Upper lobe of right lung (tissue), 1 donor: Measurements from ENCODE around the gene TBX4. TPM values are rescaled to one million over a fixed set of nuclear protein-coding genes. Genes with fewer than 3 reads are reported as not detected.

Experiments used
- ATAC-seq: fragments of 200-7000 bp; cut with Tn5 transposase; one replicate; pipeline ENCODE4 v1.9.1; 2020; ENCODE audit warnings: mild to moderate bottlenecking, moderate library complexity
- DNase-seq: peaks from one replicate; pipeline ENCODE4 v3.0.0-alpha.2; 2020
- H3K27ac ChIP-seq: fragments of 200-600 bp; one replicate; pipeline ENCODE4 v1.8.0; 2022
- H3K27me3 ChIP-seq: fragments of 200-600 bp; one replicate; pipeline ENCODE4 v1.8.0; 2022; ENCODE audit warnings: mild to moderate bottlenecking
- H3K36me3 ChIP-seq: fragments of 200-600 bp; one replicate; pipeline ENCODE4 v1.8.0; 2022
- H3K4me1 ChIP-seq: fragments of 200-600 bp; one replicate; pipeline ENCODE4 v1.8.0; 2022
- H3K4me3 ChIP-seq: fragments of 200-600 bp; one replicate; pipeline ENCODE4 v1.8.0; 2022; ENCODE audit warnings: mild to moderate bottlenecking
- H3K9me3 ChIP-seq: fragments of 200-600 bp; one replicate; pipeline ENCODE4 v1.8.0; 2022
- intact Hi-C: fragments of 100-400 bp; cut with DNase I; formaldehyde crosslinking; loops from one replicate; pipeline ENCODE4 v1.11.0; 2022
- total RNA-seq: library from RNA; stranded (reverse); fragmentation: NEBNext Ultra II Directional; extraction: Animal tissue kit (Norgen Biotek cat#: 25700); gene quantifications from one replicate; pipeline ENCODE4 v1.2.1, GENCODE V29; 2021
- TF ChIP-seq, protein P1 (sequence below): fragments of 200-600 bp; IDR thresholded peaks from one replicate; pipeline ENCODE4 v1.8.0; 2022; ENCODE audit warnings: antibody characterized with exemption
- donor health status: DM: no; HTN: yes; CAD: no; lungs with severe emphysema.

The TBX4 gene
- total RNA-seq, 1 donor from 2014 or later = 28.6 TPM

DNA sequence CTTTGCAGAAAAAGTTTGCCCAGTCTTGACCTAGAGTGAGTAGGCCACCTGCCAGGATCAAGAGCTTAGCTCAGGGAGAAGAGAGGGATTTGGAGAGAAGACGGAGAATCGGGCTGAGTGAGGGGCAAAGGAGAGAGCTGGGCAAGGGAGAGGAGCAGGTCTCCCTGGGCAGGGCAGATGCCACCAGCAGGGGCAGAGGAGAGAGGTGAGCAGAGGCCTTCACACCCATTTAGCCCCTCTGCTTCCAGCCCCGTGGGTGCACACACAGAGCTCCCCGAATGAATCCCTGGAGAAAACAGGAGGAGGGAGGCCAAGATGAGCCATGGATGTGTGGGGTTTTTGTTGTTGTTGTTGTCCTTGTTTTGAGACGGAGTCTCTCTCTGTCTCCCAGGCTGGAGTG, 29.2 kb downstream of the TBX4 start:
- Histone ChIP-seq H3K36me3 (no peaks in the 10 kb centered on the region), H3K9me3 (no peaks in the 10 kb centered on the region), H3K4me3 (no peak overlapping the region), H3K27ac (no peak overlapping the region), H3K4me1 (peaks cover 5% of the 10 kb centered on the region), H3K27me3 (no peaks in the 10 kb centered on the region)
- DNase-seq (no peak), ATAC-seq (no peak)
- intact Hi-C loops = no loop called here
- TF ChIP-seq, protein P1, sequence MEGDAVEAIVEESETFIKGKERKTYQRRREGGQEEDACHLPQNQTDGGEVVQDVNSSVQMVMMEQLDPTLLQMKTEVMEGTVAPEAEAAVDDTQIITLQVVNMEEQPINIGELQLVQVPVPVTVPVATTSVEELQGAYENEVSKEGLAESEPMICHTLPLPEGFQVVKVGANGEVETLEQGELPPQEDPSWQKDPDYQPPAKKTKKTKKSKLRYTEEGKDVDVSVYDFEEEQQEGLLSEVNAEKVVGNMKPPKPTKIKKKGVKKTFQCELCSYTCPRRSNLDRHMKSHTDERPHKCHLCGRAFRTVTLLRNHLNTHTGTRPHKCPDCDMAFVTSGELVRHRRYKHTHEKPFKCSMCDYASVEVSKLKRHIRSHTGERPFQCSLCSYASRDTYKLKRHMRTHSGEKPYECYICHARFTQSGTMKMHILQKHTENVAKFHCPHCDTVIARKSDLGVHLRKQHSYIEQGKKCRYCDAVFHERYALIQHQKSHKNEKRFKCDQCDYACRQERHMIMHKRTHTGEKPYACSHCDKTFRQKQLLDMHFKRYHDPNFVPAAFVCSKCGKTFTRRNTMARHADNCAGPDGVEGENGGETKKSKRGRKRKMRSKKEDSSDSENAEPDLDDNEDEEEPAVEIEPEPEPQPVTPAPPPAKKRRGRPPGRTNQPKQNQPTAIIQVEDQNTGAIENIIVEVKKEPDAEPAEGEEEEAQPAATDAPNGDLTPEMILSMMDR = no peak

DNA sequence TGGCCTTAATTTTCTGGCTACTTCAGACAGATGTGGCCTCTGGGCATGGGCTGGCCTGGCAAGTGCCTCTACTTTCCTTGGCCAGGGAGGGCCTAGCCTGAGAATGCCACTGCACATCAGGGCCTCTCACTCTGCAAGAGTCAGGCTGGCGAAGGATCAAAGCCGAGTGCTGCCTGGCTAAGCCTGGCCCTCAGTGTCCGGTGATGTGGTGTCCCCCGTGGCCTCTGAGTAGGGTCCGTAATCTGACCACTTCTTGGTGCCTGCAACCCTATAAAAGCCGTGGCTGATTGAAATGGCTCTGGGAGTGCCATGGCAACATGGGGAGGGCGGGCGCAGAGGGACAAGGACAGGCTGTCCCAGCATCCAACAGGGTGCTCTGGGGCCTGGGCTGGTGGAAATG, 30.2 kb downstream of the TBX4 start:
- TF ChIP-seq, protein P1 = no peak
- ATAC-seq (no peak), DNase-seq (no peak)
- Histone ChIP-seq H3K27ac (no peak overlapping the region), H3K4me3 (no peak overlapping the region), H3K36me3 (no peaks in the 10 kb centered on the region), H3K27me3 (no peaks in the 10 kb centered on the region), H3K9me3 (no peaks in the 10 kb centered on the region), H3K4me1 (peaks cover 5% of the 10 kb centered on the region)
- intact Hi-C loops = no loop called here

DNA sequence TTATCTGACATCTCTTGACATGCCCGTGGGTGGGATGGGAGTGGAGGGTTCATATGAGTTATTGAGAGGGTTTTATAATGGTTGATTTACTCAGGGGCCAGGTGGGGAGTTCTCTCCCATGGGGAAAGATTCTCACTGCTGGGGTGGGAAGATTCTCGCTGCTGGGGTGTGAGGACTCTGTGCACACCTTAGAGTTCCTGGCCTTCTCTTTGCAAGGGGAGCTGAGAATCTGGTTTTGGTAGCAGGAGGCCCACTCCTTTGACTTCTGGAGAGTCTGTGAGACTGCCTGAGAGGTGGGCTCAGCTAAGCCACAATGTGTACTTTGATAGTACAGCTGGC, 31.5 kb downstream of the TBX4 start:
- ATAC-seq (no peak), DNase-seq (no peak)
- Histone ChIP-seq H3K27me3 (no peaks in the 10 kb centered on the region), H3K4me1 (peaks cover 5% of the 10 kb centered on the region), H3K27ac (no peak overlapping the region), H3K9me3 (no peaks in the 10 kb centered on the region), H3K36me3 (no peaks in the 10 kb centered on the region), H3K4me3 (no peak overlapping the region)
- intact Hi-C loops = no loop called here
- TF ChIP-seq, protein P1 = no peak

DNA sequence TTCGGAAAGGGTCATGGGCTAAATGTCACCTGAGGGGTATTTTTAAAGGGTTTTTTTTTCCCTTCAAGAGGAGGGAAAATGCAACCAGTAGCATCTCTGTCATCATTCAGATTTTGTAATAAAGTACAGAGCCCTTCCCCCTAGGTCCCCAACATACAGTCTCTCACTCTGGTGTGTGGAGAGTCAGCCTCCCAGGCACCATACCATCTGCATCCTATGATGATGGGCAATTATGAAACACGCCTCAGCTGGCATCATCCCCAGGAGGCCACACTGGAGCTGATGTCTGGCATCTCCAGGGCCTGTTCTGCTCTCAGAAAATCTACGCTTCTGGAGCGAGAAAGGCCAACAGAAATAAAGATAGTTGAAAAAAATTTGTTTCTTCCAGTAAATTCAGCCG, 32.0 kb downstream of the TBX4 start:
- TF ChIP-seq, protein P1 = no peak
- intact Hi-C loops = no loop called here
- Histone ChIP-seq H3K36me3 (no peaks in the 10 kb centered on the region), H3K9me3 (no peaks in the 10 kb centered on the region), H3K27ac (no peak overlapping the region), H3K27me3 (no peaks in the 10 kb centered on the region), H3K4me1 (peaks cover 5% of the 10 kb centered on the region), H3K4me3 (no peak overlapping the region)
- DNase-seq = no peak
- ATAC-seq = no peak

- Histone ChIP-seq H3K27me3 (no peaks in the 10 kb centered on the region), H3K4me1 (peaks cover 5% of the 10 kb centered on the region), H3K4me3 (no peak overlapping the region), H3K27ac (no peak overlapping the region), H3K36me3 (no peaks in the 10 kb centered on the region), H3K9me3 (no peaks in the 10 kb centered on the region)
- ATAC-seq (no peak), DNase-seq (no peak)
- intact Hi-C loops = no loop called here
- TF ChIP-seq, protein P1 = no peak
These were observed 33.0 kb downstream of the TBX4 start for GRCh38 chr17:61485067-61485775.
